ENCODE results near the gene RXYLT1.
A peak's percentile ranks its signal among the peaks of the same experiment; 100 is the strongest.

RXYLT1 gene

DNA sequence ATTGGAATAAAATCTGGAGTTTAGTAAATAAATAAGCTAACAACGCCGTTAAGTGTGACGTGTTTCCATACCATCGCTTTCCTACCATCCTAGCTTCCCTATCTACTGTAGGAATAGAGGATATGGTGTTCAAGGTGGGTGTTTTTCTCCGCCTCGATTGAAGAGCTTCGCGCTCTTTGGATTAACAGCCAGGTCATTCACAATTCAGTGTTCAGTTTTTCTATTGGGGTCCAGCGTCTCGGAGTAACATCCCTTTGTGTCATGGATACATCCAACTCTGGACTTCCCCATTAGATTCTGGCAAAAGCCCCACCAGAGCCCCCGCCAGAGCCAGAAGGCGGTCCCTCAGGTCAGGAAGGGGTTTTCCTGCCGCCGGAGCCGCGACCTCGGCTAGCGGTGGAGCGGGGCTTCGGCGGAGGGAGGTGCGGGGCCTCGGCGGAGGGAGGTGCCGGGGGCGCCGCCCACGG is 63.6 kb downstream of the RXYLT1 start:
- Histone ChIP-seq H3K27ac (ENCODE audit: low read depth, low read length) (no peak overlapping the region), H3K4me2 (ENCODE audit: low read depth, low read length, poor library complexity, severe bottlenecking) (peak overlapping the region; percentile 70), H3K9ac (ENCODE audit: low read length) (peak overlapping the region; percentile 46)

DNA sequence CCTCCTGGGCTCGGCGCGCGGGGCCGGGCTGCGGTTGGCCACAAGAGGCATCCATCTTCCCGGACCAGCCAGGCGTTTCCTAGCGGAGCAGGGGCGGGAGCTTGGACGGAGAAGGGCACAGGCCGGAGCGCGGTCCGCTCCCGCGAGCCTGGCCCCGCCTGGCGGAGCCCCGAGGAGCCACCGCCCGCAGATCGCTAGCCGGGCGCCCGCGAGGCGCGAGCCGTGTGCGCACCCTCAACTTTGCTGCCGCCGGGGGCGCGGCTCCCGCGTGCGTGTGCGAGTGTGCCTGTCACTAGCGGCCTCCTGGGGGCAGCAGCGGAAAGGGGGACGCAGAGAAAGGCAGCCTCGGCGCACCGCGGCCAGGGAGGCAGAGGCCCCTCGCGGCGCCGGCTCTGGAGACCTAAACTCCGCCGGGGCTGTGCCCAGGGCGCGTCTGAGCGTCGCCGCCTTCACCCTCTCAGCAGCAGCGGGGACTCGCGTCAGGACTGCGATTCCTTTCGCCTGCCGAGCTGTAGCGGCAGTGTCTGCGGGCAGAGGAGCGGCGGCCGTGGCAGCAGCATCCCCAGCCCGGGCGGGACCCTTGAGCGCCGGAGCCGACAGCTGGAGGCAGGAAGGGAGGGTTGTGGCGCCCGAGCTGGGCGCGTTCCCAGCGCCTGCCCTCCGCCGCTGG is 64.1 kb downstream of the RXYLT1 start:
- Histone ChIP-seq H3K27me3 (ENCODE audit: low read length) (no peaks in the 10 kb centered on the region), H3K9me3 (ENCODE audit: insufficient read depth, low read length) (no peaks in the 10 kb centered on the region), H3K9me2 (replicated peaks; ENCODE audit: insufficient read depth, low read length) (no peaks in the 10 kb centered on the region), H4K20me1 (ENCODE audit: low read depth, low read length) (no peaks in the 10 kb centered on the region), H3K36me3 (ENCODE audit: low read length) (no peaks in the 10 kb centered on the region), H2AFZ (ENCODE audit: low read depth, low read length, severe bottlenecking) (peak overlapping the region; percentile 84), H3K27ac (ENCODE audit: low read depth, low read length) (no peak overlapping the region), H3F3A (ENCODE audit: insufficient read depth) (no peaks in the 10 kb centered on the region), H3K4me2 (ENCODE audit: low read depth, low read length, poor library complexity, severe bottlenecking) (peak overlapping the region; percentile 70), H3K79me2 (ENCODE audit: insufficient read depth, low read length) (no peaks in the 10 kb centered on the region), H3K9ac (ENCODE audit: low read length) (peak overlapping the region; percentile 46), H3K4me3 (ENCODE audit: insufficient read depth, low read length, poor library complexity, severe bottlenecking) (peak overlapping the region; percentile 51)
- no peak for TF ChIP-seq EZH2phosphoT487 (conservative IDR thresholded peaks at IDR 0.05; ENCODE audit: low read length)
- TF ChIP-seq, protein P1, sequence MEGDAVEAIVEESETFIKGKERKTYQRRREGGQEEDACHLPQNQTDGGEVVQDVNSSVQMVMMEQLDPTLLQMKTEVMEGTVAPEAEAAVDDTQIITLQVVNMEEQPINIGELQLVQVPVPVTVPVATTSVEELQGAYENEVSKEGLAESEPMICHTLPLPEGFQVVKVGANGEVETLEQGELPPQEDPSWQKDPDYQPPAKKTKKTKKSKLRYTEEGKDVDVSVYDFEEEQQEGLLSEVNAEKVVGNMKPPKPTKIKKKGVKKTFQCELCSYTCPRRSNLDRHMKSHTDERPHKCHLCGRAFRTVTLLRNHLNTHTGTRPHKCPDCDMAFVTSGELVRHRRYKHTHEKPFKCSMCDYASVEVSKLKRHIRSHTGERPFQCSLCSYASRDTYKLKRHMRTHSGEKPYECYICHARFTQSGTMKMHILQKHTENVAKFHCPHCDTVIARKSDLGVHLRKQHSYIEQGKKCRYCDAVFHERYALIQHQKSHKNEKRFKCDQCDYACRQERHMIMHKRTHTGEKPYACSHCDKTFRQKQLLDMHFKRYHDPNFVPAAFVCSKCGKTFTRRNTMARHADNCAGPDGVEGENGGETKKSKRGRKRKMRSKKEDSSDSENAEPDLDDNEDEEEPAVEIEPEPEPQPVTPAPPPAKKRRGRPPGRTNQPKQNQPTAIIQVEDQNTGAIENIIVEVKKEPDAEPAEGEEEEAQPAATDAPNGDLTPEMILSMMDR (IDR thresholded peaks at IDR 0.05; ENCODE audit: insufficient read depth, low read length, poor library complexity, severe bottlenecking): peak; percentile 63

More for the DNA sequence above, 63.6 kb downstream of the RXYLT1 start:
- TF ChIP-seq, protein P1 (IDR thresholded peaks at IDR 0.05; ENCODE audit: insufficient read depth, low read length, poor library complexity, severe bottlenecking): no peak
- TF ChIP-seq EZH2phosphoT487 (conservative IDR thresholded peaks at IDR 0.05; ENCODE audit: low read length): no peak
- no peaks in the 10 kb centered on the region for H4K20me1 ChIP-seq (ENCODE audit: low read depth, low read length)
- H3F3A ChIP-seq (ENCODE audit: insufficient read depth): no peaks in the 10 kb centered on the region
- no peaks in the 10 kb centered on the region for H3K27me3 ChIP-seq (ENCODE audit: low read length)
- no peaks in the 10 kb centered on the region for H3K79me2 ChIP-seq (ENCODE audit: insufficient read depth, low read length)
- H3K9me2 ChIP-seq (replicated peaks; ENCODE audit: insufficient read depth, low read length): no peaks in the 10 kb centered on the region
- H2AFZ ChIP-seq (ENCODE audit: low read depth, low read length, severe bottlenecking): peak overlapping the region; percentile 84
- no peaks in the 10 kb centered on the region for H3K36me3 ChIP-seq (ENCODE audit: low read length)
- peak overlapping the region; percentile 51 for H3K4me3 ChIP-seq (ENCODE audit: insufficient read depth, low read length, poor library complexity, severe bottlenecking)
- no peaks in the 10 kb centered on the region for H3K9me3 ChIP-seq (ENCODE audit: insufficient read depth, low read length)

DNA sequence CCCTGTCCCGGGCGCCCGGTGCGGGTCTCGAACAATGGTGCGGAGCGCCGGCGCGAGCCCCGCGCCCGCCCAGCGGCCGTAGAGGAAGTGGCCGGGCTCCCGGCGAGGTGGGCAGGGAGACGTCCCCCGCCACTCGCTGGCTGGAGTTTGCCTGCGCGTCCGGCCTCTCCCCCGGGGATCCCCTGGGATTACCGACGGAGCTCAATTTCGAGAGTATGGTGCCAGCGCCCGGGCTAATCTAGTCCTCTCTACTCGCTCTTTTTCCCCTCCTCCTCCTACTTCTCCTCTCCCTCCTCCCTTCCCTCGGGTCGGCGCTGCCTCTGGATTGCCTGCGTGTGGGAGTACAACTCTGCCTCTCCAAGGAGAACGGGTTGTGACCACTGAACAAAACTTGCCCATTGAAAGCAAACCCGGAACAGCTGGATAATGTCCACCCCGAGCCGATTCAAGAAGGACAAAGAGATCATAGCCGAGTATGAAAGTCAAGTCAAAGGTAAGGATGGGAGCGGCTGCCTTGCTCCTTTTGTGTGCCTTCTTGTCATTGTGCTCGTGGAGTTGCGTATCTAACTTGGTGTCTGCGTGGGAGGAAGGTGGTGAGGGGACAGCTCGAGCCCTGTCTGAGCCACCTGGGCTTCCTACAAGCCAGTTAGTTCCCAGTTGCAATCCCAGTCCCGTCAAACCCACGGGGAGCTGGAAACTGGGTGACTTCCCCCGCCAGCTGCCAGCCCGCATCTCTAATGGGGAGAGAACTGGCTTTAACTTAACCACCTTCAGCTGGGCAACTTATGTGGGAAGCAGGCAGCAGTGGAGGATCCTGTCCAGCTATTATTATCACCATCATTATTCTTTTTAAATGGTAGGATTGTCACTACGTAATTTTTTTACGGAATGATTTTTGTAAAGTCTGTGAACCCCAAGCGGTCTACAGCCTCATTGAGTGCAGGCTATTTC is 65.0 kb downstream of the RXYLT1 start, which contains the start of gene SRGAP1:
Gene SRGAP1, plus strand, starts transcription at position 310 of the 951 bp plus-strand sequence. Its CDS starts 117 bp downstream, at position 427.
- Histone ChIP-seq H3K79me2 (ENCODE audit: insufficient read depth, low read length) (no peaks in the 10 kb centered on the region), H3K27ac (ENCODE audit: low read depth, low read length) (no peak within 1 kb of the TSS), H3K36me3 (ENCODE audit: low read length) (no peaks in the 10 kb centered on the region)

More for the DNA sequence above, 65.0 kb downstream of the RXYLT1 start, which contains the start of gene SRGAP1:
- Histone ChIP-seq H2AFZ (ENCODE audit: low read depth, low read length, severe bottlenecking) (peak within 1 kb of the TSS; percentile 84), H3K27me3 (ENCODE audit: low read length) (no peaks in the 10 kb centered on the region), H3K4me2 (ENCODE audit: low read depth, low read length, poor library complexity, severe bottlenecking) (peak within 1 kb of the TSS; percentile 70), H3F3A (ENCODE audit: insufficient read depth) (no peaks in the 10 kb centered on the region), H3K9me3 (ENCODE audit: insufficient read depth, low read length) (no peaks in the 10 kb centered on the region), H3K4me3 (ENCODE audit: insufficient read depth, low read length, poor library complexity, severe bottlenecking) (peak within 1 kb of the TSS; percentile 51), H4K20me1 (ENCODE audit: low read depth, low read length) (no peaks in the 10 kb centered on the region), H3K9me2 (replicated peaks; ENCODE audit: insufficient read depth, low read length) (no peaks in the 10 kb centered on the region), H3K9ac (ENCODE audit: low read length) (peak within 1 kb of the TSS; percentile 46)
- TF ChIP-seq EZH2phosphoT487 (conservative IDR thresholded peaks at IDR 0.05; ENCODE audit: low read length): no peak
